NCI-H187 (cell line): ENCODE data around the gene QRSL1.
"Not testable (repeated sequence)": the region's sequence is repeated elsewhere in the genome, so short reads cannot be mapped to it uniquely, and the experiment has no call there.

Source experiments
- DNase-seq, 2 experiments: peaks; one replicate each; lab custom pipeline; 2025; lab: John Stamatoyannopoulos, UW

QRSL1 gene

GRCh38 chr6:106623039-106623438 lies 6.3 kb upstream of the QRSL1 start:
- DNase-seq, result no peak

GRCh38 chr6:106626485-106626884 lies 2.9 kb upstream of the QRSL1 start:
- no peak for DNase-seq

DNA sequence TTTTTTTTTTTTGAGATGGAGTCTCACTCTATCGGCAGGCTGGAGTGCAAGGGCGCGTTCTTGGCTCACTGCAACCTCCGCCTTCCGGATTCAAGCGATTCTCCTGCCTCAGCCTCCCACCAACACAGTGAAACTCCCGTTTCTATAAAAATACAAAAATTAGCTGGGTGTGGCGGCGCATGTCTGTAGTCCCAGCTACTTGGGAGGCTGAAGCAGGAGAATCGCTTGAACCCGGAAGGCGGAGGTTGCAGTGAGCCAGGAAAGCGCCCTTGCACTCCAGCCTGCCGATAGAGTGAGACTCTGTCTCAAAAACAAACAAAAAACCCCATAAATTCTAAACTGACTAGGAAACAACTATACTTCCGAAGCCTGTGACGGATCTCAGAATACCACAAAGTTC lies 1.6 kb upstream of the QRSL1 start:
- not testable (repeated sequence) for DNase-seq

DNA sequence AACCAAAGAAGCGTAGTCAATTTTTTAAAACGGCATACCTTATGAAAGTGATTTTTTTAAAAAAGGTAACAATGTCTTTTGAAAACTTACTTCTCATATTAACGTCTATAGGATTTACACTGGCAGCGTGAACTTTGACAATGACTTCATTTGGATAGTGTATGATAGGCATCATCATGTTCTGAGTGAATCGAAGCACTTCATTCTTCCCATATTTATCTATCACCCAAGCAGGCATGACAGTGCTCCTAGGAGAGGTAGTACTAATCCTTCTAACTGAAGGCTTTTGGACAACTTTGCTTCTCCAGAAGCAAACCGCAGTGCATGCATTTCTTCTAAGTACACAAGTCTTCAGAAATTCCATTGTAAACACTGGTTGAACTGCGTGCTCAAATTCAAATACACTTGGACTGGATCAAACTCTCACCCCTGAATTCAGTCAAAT lies 698 bp upstream of the QRSL1 start:
- no peak for DNase-seq

DNA sequence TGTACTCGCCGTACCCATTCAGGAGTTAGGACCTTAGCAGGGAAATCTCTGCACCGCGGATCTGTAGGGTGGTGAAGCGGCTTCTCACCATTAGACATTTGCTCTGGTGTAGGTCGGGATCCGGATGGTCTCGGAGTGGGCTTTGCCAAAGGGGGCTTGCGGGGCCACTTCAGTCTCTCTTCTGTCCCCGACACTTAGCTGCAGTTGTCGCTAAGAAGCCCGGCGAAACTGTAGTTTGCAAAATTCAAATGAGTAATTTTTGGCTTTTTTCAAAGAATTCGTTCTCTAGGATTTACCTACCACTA lies 433 bp downstream of the QRSL1 start:
- DNase-seq, result no peak

DNA sequence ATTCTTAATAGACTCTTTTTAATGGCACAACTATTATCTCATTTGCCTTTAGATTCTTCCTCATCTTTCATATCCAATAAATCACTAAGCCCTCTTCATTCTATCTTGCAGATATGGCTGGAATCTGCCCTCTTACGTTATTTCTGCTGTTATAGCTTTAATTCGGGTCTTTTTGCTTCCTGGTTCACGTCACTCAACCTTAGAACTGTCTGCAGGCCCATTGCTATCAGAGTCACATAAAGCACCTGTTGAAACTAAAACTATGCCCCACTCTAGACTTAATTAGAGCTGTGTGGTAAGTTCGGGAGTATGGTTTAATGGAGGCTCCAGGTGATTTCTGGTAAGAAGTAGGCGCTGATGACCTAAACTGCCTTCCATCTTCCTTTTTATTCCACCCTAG lies 988 bp downstream of the QRSL1 start:
- DNase-seq, result no peak

DNA sequence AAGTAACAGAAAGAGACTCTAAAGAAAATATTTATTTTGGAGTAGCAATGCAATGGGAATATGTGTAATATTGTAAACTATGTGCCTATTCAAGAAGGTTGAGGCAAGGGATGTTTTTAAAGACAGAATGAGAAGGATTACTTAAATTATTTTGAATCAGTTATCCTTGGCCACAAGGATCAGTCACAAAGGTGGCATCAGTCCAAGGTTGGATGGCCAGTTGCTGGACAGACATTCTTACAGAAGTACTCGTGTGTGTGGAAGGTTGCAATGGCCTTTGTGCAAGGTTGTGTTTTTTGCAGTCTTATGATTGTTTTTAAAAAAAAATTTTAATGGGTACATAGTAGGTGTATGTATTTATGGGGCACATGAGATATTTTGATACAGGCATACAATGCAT lies 2.0 kb downstream of the QRSL1 start:
- DNase-seq, result no peak

GRCh38 chr6:106634565-106634964 lies 5.2 kb downstream of the QRSL1 start:
- no peak for DNase-seq

DNA sequence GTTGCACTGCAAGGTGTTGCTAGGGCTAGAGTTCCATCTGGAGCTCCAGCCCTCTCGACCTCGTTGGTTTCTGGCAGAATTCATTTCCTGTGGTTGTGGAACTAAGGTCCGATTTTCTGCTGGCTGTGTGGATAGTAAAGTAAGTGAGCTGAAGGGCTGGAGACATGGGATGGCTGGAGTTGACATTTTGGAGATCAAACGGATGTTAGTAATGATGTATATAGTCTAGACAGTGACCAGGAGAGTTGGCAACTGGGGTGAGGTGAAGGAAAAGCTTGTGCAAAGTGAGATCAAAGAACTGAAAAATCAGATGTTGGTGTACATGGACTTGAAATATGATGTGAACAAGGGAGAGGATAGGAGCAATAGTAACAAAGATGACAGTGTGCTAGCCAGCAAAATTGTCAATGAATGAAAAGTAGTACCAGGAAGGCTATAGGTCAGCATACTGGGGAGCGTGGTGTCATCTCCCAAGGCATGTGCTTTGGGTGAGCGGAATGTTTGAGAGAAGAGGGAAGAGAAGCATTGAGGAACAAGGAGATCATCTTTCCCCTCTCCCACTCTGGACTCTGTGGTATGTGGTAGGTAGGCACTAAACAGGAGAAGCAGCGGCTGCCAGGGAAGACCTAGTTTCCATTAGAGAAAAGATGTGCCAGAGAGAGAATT lies 7.8 kb downstream of the QRSL1 start:
- no peak for DNase-seq

DNA sequence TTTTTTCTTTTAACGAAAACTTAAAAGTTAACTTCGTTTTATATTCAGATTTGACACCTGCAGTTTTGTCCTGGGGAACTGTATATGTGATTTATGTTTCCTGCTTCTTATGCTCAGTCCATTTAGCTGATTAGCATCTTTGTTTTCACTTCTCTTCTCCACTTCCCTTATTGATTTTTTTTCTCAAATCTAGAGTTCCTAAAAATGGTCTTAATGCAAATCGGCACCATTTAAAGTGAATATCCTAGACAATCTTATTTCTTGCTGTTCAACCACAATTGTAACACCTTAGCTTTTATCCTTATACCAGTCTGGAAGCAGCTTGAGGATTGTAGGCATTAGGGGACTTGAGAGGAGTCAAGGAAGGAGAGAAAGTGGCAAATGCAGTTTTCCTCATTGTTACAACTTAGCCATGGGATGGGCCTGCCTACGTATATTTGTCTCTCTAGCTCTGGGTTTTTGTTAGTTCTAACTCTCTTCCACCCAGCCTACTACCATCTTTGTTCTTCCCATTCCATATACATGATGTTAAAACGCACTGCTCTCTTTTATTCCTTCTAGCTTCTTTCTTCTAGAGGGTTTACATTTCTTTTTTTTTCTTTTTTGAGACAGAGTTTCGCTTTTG lies 8.5 kb downstream of the QRSL1 start:
- no peak for DNase-seq

- DNase-seq, result no peak
These were observed 10.4 kb downstream of the QRSL1 start for GRCh38 chr6:106639812-106640211.

DNA sequence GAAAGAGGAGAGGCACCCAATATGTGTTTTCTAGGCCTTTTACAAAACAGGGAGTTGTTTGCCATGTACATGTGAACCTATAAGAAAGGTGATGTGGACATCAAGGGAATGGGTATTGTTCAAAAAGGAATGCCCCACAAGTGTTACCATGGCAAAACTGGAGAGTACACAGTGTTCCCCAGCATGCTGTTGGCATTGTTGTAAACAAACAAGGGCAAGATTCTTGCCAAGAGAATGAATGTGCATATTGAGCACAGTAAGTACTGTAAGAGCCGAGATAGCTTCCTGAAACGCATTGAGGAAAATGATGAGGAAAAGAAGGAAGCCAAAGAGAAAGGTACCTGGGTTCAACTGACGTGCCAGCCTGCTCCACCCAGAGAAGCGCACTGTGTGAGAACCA lies 13.1 kb downstream of the QRSL1 start:
- DNase-seq, result no peak

DNA sequence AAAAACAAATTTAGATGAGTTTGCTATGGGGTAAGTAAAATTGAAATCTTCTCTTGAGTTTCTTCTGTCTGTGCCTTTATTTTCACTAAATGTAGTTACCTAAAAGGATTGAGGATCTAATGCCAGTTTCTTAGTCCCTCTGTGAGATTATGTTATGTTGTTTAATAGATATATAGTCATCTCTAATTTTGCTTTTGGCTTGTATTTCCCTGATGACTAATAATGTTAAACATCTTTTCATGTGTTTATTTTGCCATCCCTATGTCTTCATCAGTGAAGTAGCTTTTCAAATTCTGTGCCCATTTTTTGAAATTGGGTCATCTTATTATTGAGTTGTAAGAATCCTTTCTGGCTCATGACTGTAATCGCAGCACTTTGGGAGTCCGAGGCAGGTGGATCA lies 13.7 kb downstream of the QRSL1 start:
- DNase-seq, result no peak

GRCh38 chr6:106648651-106649308 lies 19.4 kb downstream of the QRSL1 start:
- DNase-seq, result no peak

DNA sequence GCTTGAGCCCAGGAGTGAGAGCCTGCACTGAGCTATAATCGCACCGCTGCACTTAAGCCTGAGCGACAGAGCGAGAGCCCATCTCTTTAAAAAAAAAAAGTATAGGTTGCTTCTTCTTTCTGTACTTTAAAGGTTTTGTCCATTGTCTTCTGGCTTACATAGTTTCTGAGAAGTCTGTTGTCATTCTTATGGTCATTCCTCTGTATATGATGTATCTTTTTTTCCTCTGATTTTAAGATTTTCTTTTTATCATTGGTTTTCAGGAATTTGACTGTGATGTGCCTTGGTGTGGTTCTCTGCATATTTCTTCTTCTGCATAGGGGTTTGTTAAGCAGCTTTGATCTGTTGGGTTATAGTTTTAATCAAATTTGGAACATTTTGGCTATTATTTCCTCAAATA lies 29.1 kb downstream of the QRSL1 start:
- no peak for DNase-seq

DNA sequence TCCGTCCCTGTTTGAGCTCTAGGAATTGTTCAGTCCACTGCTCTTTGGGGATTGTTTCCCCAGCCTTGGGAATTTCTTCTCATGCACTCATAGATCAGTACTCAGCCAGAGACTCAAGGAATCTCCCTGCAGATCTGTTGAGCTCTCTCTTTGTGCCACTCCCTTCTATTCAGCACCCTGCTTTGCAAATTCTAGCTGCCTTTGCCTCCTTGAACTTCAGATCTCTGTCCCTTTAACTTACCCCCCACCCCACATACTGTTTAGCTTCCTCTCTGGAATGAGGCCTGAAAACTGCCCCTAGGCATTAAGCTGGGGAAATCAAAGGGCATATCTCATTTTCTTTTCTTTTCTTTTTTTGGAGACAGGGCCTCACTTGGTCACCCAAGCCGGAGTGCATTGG lies 30.5 kb downstream of the QRSL1 start:
- no peak for DNase-seq

- DNase-seq, result no peak
These were observed 33.1 kb downstream of the QRSL1 start for GRCh38 chr6:106662458-106662857.

- no peak for DNase-seq
These were observed 37.1 kb downstream of the QRSL1 start for GRCh38 chr6:106666282-106667021.

DNA sequence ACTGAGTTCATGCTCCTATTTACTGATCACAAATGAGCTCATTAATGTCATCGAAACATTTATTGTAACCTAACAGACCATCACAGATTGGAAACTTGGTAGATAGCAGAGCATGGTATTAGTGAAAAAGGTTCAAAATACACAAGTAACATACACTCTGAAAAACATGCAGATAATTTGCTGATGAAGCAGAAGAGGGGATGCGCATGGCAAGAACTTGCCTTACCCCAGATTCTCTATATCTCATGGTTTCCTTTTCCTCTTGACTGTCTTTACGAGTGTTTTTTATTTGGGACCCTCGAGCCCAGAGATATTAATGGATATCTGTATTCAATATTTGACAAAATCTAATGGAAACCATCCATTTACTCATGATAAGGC lies 37.6 kb downstream of the QRSL1 start:
- DNase-seq, result no peak

- DNase-seq, result no peak
These were observed 40.9 kb downstream of the QRSL1 start for GRCh38 chr6:106670236-106670635.

DNA sequence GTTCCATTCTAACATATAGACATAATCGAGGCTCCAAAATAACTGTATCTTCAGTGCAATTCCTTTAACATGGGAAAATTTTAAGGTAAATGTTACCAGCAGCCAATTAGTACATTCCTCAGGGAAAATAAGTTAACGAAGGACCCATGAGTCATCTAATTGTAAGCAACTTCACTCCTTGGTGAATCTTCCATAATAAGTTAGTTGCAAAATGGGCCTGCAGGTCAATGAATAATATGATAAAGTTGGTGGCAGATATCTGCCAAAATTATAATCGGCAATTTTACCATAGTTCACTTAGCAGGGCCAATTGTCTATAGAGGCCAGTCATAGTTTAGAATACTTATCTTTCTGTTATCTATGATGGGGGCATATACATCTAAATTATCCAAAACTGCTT lies 42.3 kb downstream of the QRSL1 start:
- no peak for DNase-seq

DNA sequence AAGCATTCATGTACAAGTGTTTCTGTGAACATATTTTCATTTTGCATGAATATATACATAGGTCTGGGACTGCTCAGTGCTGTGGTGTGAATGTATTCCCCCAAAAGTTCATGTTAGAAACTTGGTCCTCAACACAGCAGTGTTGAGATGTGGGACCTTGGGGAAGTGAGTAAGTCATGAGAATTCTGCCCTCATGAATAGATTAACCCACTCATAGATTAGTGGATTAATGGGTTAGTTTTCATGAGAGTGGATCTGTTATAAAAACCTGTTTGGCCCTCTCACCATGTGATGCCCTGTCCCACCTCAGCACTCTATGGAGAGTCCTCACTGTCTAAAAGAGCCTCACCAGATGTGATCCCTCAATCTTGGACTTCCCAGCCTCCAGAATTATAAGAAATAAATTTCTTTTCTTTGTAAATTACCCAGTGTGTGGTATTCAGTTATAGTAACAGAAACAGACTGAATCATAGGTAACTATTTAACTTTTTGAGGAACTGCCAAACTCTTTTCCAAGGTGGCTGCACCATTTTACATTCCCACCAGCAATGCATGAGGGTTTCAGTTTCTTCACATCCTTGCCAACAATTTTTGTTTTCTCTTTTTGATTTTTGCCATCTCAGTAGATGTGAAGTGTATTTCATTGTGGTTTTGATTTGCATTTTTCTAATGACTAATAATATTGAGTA lies 45.3 kb downstream of the QRSL1 start:
- no peak for DNase-seq

DNA sequence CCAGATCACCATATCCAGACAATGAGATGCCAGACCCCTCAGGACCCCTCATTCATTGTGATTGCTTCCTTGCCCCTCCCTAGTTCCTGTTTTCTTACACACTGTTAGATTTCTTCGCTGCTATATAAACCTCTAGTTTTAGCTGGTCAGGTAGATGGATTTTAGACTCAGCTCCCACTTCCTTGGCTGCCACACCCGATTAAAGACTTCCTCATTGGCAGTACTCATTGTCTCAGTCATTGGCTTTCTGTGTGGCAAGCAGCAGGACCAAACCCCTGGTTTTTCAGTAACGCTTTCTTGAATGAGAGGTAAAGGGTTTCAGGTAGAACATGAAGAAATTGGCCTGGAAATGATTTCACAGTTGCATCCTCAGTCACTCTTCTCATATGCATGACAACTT lies 47.9 kb downstream of the QRSL1 start:
- no peak for DNase-seq
